Natural killer cell treated with Interleukin-12 subunit alpha and Interleukin-12 subunit beta and Interleukin-15 and Interleukin-18, amount 100 ng/mL, for 72 hours (primary cell): ENCODE results near the gene TFDP2. TPM values are rescaled to one million over a fixed set of nuclear protein-coding genes. Genes with fewer than 3 reads are reported as not detected.

ENCODE experiments used
- ATAC-seq, 2 donors: fragments of 150-1000 bp; cut with Tn5 transposase in 1 of 2; sonication (Bioruptor Pico), chemical (Tn5 transposase) in 1 of 2; 2 replicates each; pipeline ENCODE4 v1.10.0; 2021
- DNase-seq: peaks from one replicate; pipeline ENCODE4 v3.0.0; 2022; ENCODE audit warnings: low spot score
- H3K27ac Mint-ChIP-seq, 2 donors: 1 replicate in 1 of 2; 2 replicates in 1 of 2; pipeline ENCODE4 v1.8.0; 2022; ENCODE audit warnings: mixed read lengths in 2 of 2, mild to moderate bottlenecking in 1 of 2, moderate library complexity in 1 of 2
- H3K27me3 Mint-ChIP-seq, 2 donors: 1 replicate in 1 of 2; 2 replicates in 1 of 2; pipeline ENCODE4 v1.8.0; 2022; ENCODE audit warnings: mixed read lengths in 2 of 2
- H3K36me3 Mint-ChIP-seq: one replicate; pipeline ENCODE4 v1.8.0; 2022; ENCODE audit warnings: mixed read lengths
- H3K4me1 Mint-ChIP-seq, 2 donors: 1 replicate in 1 of 2; 2 replicates in 1 of 2; pipeline ENCODE4 v1.8.0; 2022; ENCODE audit warnings: low read depth in 2 of 2, mixed read lengths in 2 of 2, mild to moderate bottlenecking in 1 of 2
- H3K4me3 Mint-ChIP-seq: one replicate; pipeline ENCODE4 v1.8.0; 2022; ENCODE audit warnings: mixed read lengths
- H3K9me3 Mint-ChIP-seq: 2 replicates; pipeline ENCODE4 v1.8.0; 2022; ENCODE audit warnings: mixed read lengths
- total RNA-seq, 2 donors: library from RNA; stranded (reverse); gene quantifications; one replicate each; pipeline ENCODE4 v1.2.3, GENCODE V29; 2022

Gene TFDP2
- total RNA-seq, 2 donors from 2014 or later = 37.1 to 47.8 TPM

DNA sequence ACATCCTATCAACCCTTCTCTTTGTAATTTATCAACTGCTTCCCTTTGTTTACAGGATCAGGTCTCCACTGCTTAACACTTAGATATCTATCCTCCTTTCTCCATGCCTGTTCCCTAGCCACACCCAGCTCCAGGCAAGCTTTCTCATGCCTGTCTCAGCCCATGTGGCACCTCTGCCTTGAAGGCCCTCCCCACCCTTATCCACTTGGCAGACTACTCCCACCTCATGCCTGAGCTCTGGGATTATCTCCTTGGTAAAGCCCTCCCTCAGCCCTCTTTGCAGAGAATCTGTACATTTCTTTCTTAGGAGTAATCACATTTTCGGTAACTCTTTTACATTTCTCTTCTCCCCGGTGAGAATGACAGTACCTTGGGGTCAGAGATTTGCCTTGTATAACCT lies 176.9 kb downstream of the TFDP2 start:
- H3K36me3 Mint-ChIP-seq = no peaks in the 10 kb centered on the region
- DNase-seq = no peak
- H3K9me3 Mint-ChIP-seq = no peaks in the 10 kb centered on the region
- H3K27ac Mint-ChIP-seq = peak overlapping the region in 1 of 2 donors; percentile 5
- no peaks in the 10 kb centered on the region for H3K4me1 Mint-ChIP-seq
- no peaks in the 10 kb centered on the region for H3K27me3 Mint-ChIP-seq
- ATAC-seq = no peak
- H3K4me3 Mint-ChIP-seq = no peak overlapping the region

DNA sequence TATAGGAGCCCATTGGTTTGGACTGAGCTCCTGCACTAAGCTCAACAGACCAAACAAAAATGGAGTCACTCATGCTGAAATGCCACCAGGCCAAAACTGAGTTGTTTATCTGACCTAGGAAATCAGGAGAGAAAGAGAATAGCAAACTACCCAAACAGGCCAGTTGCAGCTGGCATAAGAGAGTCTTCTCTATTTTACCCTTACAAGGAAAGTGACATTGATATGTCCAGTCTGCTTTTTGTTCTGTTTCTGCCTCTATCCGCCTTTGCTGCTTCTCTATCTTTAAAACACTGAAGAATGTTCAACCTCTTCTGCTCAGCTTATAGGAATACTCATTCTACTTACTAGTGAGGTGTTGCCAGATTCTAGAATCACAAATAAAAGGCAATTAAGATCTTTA lies 177.8 kb downstream of the TFDP2 start:
- no peaks in the 10 kb centered on the region for H3K9me3 Mint-ChIP-seq
- ATAC-seq (no peak), DNase-seq (no peak)
- H3K4me1 Mint-ChIP-seq = no peaks in the 10 kb centered on the region
- no peaks in the 10 kb centered on the region for H3K27me3 Mint-ChIP-seq
- H3K36me3 Mint-ChIP-seq = no peaks in the 10 kb centered on the region
- H3K4me3 Mint-ChIP-seq = no peak overlapping the region
- H3K27ac Mint-ChIP-seq = peak overlapping the region in 1 of 2 donors; percentile 0

DNA sequence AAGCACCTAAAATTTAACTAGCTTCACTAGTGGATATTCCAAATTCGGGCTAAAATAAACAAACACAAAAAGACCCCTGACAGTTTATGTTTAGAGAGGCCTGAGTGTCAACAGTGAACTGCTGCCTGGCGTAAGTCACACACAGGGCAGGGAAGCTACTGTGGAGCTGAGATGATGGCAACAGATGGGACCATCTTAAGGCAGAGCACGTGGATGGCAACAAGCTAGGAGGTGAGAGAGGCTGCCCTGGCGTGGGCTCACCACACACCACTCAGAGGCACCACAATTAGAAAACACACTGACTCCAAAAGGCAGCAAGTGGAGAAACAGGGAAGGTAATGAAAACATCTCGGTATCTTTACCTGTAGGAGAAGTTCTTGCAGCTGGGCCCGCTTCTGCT lies 179.6 kb downstream of the TFDP2 start:
- Mint-ChIP-seq H3K4me3 (no peak overlapping the region), H3K36me3 (no peaks in the 10 kb centered on the region), H3K27me3 (no peaks in the 10 kb centered on the region), H3K27ac (peak overlapping the region in 1 of 2 donors; percentile 60), H3K9me3 (no peaks in the 10 kb centered on the region), H3K4me1 (no peaks in the 10 kb centered on the region)
- ATAC-seq (peak in 1 of 2 donors; percentile 45), DNase-seq (no peak)

DNA sequence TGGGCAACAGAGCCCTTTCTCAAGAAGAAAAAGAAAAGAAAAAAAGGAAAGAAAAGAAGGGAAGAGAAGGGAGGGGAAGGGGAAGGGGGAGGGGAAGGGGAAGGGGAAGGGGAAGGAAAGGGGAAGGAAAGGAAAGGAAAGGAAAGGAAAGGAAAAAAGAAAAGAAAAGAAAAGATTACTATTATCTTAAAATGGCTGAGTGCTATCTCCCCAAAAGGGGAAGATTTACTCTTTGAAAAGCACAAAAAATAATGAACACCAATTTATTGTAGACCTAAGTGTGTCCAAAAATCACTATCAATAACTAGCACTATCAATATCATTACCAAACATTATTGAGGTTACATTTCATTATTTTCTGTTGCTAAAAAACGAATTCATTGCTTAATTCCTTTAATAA lies 183.9 kb downstream of the TFDP2 start:
- Mint-ChIP-seq H3K9me3 (no peaks in the 10 kb centered on the region), H3K36me3 (no peaks in the 10 kb centered on the region), H3K4me3 (no peak overlapping the region), H3K27me3 (no peaks in the 10 kb centered on the region), H3K27ac (peak overlapping the region in 1 of 2 donors; percentile 63), H3K4me1 (peaks cover 0 to 4% of the 10 kb centered on the region in 2 donors)
- ATAC-seq (no peak), DNase-seq (no peak)

DNA sequence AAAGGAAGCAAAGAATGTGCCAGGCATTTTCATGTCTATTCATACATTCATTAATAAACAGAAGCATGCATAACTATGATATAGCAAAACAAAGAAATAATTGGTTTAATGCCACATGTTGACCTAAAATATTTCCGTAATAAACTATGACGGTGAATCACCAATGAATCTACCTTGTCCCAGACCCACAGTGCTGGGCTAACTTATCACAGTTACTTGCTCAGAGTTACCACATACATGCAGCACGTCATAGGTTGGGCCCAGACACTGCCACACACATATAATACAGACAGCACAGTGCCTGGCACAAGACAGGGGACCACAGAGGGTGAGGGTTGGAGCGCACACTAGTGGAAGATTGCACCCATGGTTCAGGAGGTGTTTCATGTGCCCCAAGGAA lies 186.0 kb downstream of the TFDP2 start:
- Mint-ChIP-seq H3K4me1 (peaks cover 0 to 4% of the 10 kb centered on the region in 2 donors), H3K27me3 (no peaks in the 10 kb centered on the region), H3K9me3 (no peaks in the 10 kb centered on the region), H3K4me3 (no peak overlapping the region), H3K27ac (no peak overlapping the region), H3K36me3 (no peaks in the 10 kb centered on the region)
- DNase-seq (no peak), ATAC-seq (peak in 1 of 2 donors; percentile 36)

DNA sequence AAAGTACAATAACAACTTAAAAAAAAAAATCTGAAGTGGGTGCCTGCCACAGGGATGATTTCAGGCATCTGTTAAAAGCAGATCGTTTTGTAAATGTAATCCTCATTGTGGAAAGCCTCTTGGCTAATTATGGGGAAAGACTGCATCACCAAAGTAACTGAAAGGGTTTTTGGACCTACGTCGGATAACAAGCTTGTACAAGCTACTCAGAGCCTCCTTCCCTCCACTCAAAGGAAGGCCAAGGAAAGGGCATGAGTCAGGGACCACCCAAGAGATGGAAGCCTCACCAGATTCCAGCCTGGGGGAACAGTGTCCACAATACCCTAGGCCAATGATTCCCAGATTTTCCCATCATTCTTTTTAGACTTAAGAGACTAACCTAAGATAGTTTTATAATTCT lies 188.6 kb downstream of the TFDP2 start:
- ATAC-seq (no peak), DNase-seq (no peak)
- Mint-ChIP-seq H3K4me1 (peaks cover 0 to 4% of the 10 kb centered on the region in 2 donors), H3K4me3 (no peak overlapping the region), H3K27me3 (no peaks in the 10 kb centered on the region), H3K36me3 (no peaks in the 10 kb centered on the region), H3K27ac (no peak overlapping the region), H3K9me3 (no peaks in the 10 kb centered on the region)

DNA sequence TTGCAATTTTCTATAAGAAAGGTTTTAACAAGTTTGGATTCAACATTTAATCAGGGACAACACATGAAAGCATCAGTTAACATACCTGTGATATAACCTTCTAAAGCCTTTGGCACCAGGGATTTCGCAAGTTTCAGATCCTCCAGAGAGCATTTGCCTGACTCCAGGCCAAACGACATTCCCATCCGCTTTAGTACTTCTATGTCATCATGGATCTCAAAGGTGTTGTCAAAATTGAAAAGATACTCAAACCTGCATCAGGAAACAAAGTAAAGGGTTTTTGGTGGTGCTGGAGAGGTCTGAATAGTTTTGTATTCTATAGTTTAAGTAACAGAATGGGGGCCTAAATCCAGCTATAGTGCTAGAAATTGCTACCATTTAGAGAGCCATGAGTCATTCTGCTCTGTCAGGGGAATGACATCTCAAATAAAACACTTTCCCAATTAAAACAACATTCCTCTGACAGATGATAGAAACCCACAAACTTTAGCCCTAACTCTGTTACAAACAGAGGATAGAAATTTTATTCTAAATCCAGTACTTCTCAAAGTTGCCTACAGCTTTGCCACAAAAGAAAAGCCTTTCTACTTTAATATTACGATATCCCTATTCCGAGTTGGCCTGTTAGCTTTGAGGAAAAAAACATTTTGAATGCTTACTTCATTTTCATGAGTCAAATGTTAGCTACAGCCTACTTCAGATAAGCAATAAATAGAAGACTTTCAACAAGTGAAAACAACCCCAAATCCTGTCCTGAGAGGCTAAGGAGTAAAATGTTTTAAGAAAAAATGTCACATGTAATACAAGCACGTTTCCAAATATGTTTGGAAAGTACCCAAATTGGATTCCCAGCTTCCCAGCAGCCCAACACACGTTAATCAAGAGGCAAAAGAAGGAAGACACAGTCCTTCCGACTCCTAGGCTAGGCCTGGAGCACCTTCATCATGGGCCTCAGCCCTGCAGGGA lies 189.5 kb downstream of the TFDP2 start:
- ATAC-seq = no peak
- H3K9me3 Mint-ChIP-seq = no peaks in the 10 kb centered on the region
- H3K4me3 Mint-ChIP-seq = no peak overlapping the region
- H3K27ac Mint-ChIP-seq = no peak overlapping the region
- H3K27me3 Mint-ChIP-seq = no peaks in the 10 kb centered on the region
- H3K36me3 Mint-ChIP-seq = no peaks in the 10 kb centered on the region
- no peak for DNase-seq
- peaks cover 5 to 9% of the 10 kb centered on the region in 2 donors for H3K4me1 Mint-ChIP-seq

DNA sequence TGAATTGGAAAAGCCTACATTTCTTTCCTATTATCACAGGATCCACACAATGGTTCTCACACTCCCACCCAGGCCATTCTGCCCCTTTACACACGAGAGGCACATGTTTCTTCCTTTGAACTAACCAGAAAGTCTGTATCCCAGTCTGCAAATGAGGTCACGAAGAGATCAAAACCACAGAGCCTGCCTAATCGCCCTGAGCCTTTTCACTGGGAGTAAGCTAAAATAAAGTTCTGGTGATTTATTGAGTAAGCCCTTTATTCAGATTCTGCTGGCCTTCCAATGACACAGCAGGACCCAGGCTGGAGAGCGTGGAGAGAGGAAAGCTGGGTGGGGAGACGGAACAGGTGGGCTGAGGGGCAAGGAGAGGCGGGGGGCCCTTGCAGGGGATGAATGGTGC lies 194.2 kb downstream of the TFDP2 start:
- no peaks in the 10 kb centered on the region for H3K27me3 Mint-ChIP-seq
- no peaks in the 10 kb centered on the region for H3K9me3 Mint-ChIP-seq
- no peak overlapping the region for H3K4me3 Mint-ChIP-seq
- H3K4me1 Mint-ChIP-seq = peaks cover 5 to 6% of the 10 kb centered on the region in 2 donors
- H3K27ac Mint-ChIP-seq = peak overlapping the region in 1 of 2 donors; percentile 6
- H3K36me3 Mint-ChIP-seq = peaks cover 4% of the 10 kb centered on the region
- DNase-seq (no peak), ATAC-seq (no peak)

DNA sequence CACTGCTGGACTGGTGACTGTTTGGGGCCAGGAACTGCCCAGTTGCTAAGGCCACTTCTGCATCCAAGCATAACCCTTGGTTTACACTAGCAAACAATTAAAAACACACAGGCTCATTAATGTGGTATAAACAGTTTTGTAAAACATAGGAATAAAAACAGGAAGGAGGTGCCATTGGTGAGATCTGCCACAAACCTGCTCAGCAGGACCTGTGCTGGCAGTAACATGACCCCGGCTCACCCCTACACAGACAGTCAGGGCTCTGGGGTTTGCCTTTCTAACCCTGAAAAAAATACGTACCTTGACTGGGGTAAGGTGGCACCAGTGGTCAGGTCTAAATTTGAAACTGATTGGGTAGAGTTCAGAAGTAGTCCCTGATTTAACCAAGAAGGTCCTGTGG lies 196.7 kb downstream of the TFDP2 start:
- DNase-seq = no peak
- no peaks in the 10 kb centered on the region for H3K27me3 Mint-ChIP-seq

DNA sequence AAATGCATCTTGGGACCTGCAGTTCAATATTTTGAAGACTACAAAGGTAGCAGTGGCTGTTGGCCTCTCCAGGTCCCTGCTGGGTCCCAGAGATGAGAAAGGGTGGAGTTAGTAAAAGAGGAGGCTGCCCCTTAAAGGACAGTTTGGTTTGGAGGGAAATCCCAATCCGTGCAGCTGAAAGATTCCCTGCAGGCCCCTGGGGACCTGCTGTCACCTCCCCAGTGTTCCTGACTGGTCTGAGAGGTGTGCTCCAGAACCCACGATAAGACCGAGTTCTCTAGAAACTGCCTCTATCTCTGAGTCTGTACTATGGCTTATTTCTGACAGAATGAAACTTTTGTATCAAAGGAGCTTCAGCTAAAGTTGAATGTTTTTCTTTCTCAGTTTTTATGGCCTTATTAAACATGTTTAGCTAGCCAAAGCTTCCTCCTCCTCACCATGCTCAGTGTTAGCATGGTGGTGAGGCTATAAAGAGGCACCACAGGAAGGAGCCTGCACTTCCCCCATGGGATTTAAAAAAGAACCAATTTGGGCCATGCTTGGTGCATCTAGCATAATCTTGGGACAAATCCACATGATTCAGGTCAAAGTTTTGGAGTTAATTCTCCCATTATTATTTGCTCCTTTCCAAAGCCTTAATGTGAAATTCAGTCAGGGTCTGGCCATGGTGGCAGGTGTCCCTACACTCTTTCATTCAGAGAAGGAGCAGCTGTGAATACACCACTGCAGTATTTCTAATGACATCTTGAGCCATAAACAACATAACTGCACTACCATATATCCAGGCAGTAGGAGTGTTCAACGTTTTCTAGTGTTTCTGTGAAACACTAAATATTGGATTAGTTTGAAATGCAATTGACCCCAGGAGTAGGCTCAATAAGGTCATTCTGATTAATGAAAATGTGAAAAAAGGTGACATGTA lies 198.5 kb downstream of the TFDP2 start:
- Mint-ChIP-seq H3K4me3 (no peak overlapping the region), H3K27ac (no peak overlapping the region), H3K27me3 (no peaks in the 10 kb centered on the region), H3K4me1 (peaks cover 6 to 8% of the 10 kb centered on the region in 2 donors), H3K9me3 (no peaks in the 10 kb centered on the region), H3K36me3 (peaks cover 4% of the 10 kb centered on the region)
- DNase-seq (no peak), ATAC-seq (no peak)

More for the DNA sequence above, 196.7 kb downstream of the TFDP2 start:
- Mint-ChIP-seq H3K4me3 (no peak overlapping the region), H3K36me3 (peaks cover 4% of the 10 kb centered on the region), H3K9me3 (no peaks in the 10 kb centered on the region), H3K27ac (no peak overlapping the region), H3K4me1 (peaks cover 6 to 8% of the 10 kb centered on the region in 2 donors)
- no peak for ATAC-seq

DNA sequence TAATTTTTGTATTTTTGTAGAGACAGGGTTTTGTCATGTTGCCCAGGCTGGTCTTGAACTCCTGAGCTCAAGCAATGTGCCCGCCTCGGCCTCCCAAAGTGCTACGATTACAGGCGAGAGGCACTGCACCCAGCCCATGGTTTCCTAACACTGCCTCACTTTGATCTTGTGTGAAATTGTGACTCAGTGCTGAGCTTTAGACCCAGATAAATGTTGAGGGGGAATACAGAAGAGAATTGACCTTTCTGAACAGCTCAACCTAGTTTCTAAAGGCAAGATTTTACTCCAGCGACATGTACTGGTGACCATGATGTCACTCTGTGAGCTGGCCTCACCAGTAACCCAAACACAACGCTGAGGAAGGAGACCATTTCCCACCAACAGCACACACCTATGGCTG lies 199.4 kb downstream of the TFDP2 start:
- H3K27me3 Mint-ChIP-seq = no peaks in the 10 kb centered on the region
- H3K9me3 Mint-ChIP-seq = no peaks in the 10 kb centered on the region
- peaks cover 4% of the 10 kb centered on the region for H3K36me3 Mint-ChIP-seq
- peaks cover 2 to 4% of the 10 kb centered on the region in 2 donors for H3K4me1 Mint-ChIP-seq
- no peak overlapping the region for H3K27ac Mint-ChIP-seq
- ATAC-seq (no peak), DNase-seq (no peak)
- H3K4me3 Mint-ChIP-seq = no peak overlapping the region

DNA sequence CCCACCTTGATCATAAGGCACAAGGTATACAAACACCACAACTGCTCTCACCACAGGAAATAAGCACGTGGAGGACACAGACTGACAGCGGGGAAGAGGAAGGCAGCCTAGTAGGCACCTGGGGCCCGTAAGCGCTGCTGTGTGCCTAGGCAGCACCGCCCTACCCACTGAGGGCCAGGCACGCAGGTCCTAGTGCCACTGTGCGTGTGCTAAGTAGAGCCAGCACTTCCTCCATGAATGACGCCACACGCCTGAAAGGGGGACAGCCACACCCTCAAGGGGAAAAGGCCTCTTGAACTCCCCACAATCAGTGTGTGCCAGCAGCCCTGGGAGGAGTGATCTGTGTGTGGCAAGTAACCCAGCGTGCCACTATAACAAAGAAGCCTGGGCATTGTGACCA lies 199.9 kb downstream of the TFDP2 start:
- no peak for ATAC-seq
- H3K9me3 Mint-ChIP-seq = no peaks in the 10 kb centered on the region
- no peak overlapping the region for H3K4me3 Mint-ChIP-seq
- peaks cover 0 to 3% of the 10 kb centered on the region in 2 donors for H3K4me1 Mint-ChIP-seq
- H3K27ac Mint-ChIP-seq = no peak overlapping the region
- no peaks in the 10 kb centered on the region for H3K27me3 Mint-ChIP-seq
- H3K36me3 Mint-ChIP-seq = peaks cover 4% of the 10 kb centered on the region
- no peak for DNase-seq

DNA sequence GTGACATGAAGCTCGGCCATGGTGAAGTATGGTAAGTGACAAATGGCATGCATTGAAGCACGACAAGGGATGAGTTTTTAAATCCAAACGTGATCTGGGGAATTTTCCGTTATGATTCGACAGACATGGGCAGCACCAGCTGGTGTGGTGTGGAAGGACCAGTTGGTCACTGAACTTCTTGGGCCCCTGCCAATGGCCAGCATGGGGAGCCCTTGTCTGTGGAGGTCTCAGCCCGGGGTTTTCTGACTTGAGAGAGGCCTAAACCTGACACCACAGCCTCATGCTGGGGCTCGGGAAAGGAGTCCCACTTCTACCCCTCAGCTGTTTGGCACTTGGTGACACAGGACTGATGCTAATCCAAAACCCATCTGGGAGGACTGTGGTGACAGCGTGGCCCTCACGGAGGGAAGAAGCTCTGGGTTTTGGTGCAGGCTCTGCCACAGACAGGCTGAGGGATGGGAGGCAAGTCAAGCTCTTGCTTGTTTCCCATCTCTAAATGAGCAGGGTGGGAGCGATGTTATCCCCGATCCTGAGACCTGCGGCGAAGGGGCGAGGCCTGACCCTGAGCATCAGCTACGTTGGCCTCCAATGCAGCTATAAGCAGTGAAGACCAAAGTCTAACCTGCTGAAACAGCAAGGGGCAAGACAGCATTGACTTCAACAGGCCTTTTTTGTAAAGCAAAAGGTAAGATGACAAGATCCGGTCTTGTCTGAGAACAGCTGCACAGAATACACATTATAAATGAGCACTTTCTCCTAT lies 203.4 kb downstream of the TFDP2 start:
- no peak overlapping the region for H3K27ac Mint-ChIP-seq
- peak in 1 of 2 donors; percentile 36 for ATAC-seq
- DNase-seq = no peak
- no peak overlapping the region for H3K4me3 Mint-ChIP-seq
- no peaks in the 10 kb centered on the region for H3K36me3 Mint-ChIP-seq
- no peaks in the 10 kb centered on the region for H3K27me3 Mint-ChIP-seq
- no peaks in the 10 kb centered on the region for H3K9me3 Mint-ChIP-seq
- peaks cover 5 to 13% of the 10 kb centered on the region in 2 donors for H3K4me1 Mint-ChIP-seq
